ENCODE measurements around the gene ARHGAP9. TPM values are rescaled to one million over a fixed set of nuclear protein-coding genes. Genes with fewer than 3 reads are reported as not detected.

The ARHGAP9 gene
- total RNA-seq, 2 donors from 2014 or later: 3.4 to 4.2 TPM

GRCh38 chr12:57473392-57473791 lies 6.3 kb downstream of the ARHGAP9 start:
- H3K4me3 ChIP-seq: no peak overlapping the region
- H3K4me1 ChIP-seq: peaks cover 0 to 18% of the 10 kb centered on the region in 2 donors
- H3K9me3 ChIP-seq: no peaks in the 10 kb centered on the region
- no peak for TF ChIP-seq CTCF (IDR thresholded peaks at IDR 0.05)
- no peaks in the 10 kb centered on the region for H3K36me3 ChIP-seq
- no peak overlapping the region for H3K27ac ChIP-seq
- peaks cover 16 to 24% of the 10 kb centered on the region in 2 donors for H3K27me3 ChIP-seq
- no peak for DNase-seq (ENCODE audit: low spot score)

- no peaks in the 10 kb centered on the region for H3K36me3 ChIP-seq
- no peak for TF ChIP-seq CTCF (IDR thresholded peaks at IDR 0.05)
- peaks cover 0 to 18% of the 10 kb centered on the region in 2 donors for H3K4me1 ChIP-seq
- no peaks in the 10 kb centered on the region for H3K9me3 ChIP-seq
- no peak for DNase-seq (ENCODE audit: low spot score)
- no peak overlapping the region for H3K27ac ChIP-seq
- H3K4me3 ChIP-seq: no peak overlapping the region
- peaks cover 16 to 24% of the 10 kb centered on the region in 2 donors for H3K27me3 ChIP-seq
Observed at GRCh38 chr12:57472391-57472790, 7.3 kb downstream of the ARHGAP9 start.

DNA sequence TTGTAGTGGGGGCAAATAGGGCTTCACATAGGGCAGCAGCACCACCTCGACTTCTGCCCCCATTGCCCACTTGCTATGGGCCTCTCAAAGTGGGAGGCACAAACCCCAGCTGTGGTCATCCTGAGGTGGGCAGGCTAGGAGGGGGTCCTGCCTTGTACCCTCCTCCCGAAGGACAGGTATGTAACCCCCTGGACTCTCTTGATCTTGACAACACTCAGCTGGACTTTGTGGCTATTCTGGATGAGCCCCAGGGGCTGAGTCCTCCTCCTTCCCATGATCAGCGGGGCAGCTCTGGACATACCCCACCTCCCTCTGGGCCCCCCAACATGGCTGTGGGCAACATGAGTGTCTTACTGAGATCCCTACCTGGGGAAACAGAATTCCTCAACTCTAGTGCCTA lies 8.0 kb downstream of the ARHGAP9 start:
- Histone ChIP-seq H3K36me3 (no peaks in the 10 kb centered on the region), H3K4me1 (peaks cover 0 to 18% of the 10 kb centered on the region in 2 donors), H3K27ac (no peak overlapping the region), H3K9me3 (no peaks in the 10 kb centered on the region), H3K4me3 (no peak overlapping the region), H3K27me3 (peaks cover 16 to 20% of the 10 kb centered on the region in 2 donors)
- TF ChIP-seq CTCF (IDR thresholded peaks at IDR 0.05): no peak
- DNase-seq (ENCODE audit: low spot score): no peak

GRCh38 chr12:57470970-57471656 lies 8.6 kb downstream of the ARHGAP9 start:
- TF ChIP-seq CTCF (IDR thresholded peaks at IDR 0.05): no peak
- no peaks in the 10 kb centered on the region for H3K9me3 ChIP-seq
- peaks cover 0 to 14% of the 10 kb centered on the region in 2 donors for H3K4me1 ChIP-seq
- no peak for DNase-seq (ENCODE audit: low spot score)
- H3K27ac ChIP-seq: no peak overlapping the region
- no peaks in the 10 kb centered on the region for H3K36me3 ChIP-seq
- H3K4me3 ChIP-seq: no peak overlapping the region
- H3K27me3 ChIP-seq: peaks cover 12 to 14% of the 10 kb centered on the region in 2 donors

DNA sequence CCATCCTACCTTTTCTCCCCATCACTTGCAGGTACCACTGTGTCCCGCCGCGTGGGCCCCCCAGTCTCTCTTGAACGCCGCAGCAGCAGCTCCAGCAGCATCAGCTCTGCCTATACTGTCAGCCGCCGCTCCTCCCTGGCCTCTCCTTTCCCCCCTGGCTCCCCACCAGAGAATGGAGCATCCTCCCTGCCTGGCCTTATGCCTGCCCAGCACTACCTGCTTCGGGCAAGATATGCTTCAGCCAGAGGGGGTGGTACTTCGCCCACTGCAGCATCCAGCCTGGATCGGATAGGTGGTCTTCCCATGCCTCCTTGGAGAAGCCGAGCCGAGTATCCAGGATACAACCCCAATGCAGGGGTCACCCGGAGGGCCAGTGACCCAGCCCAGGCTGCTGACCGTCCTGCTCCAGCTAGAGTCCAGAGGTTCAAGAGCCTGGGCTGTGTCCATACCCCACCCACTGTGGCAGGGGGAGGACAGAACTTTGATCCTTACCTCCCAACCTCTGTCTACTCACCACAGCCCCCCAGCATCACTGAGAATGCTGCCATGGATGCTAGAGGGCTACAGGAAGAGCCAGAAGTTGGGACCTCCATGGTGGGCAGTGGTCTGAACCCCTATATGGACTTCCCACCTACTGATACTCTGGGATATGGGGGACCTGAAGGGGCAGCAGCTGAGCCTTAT lies 9.2 kb downstream of the ARHGAP9 start:
- H3K27ac ChIP-seq: no peak overlapping the region
- no peak for DNase-seq (ENCODE audit: low spot score)
- peaks cover 0 to 7% of the 10 kb centered on the region in 2 donors for H3K4me1 ChIP-seq
- H3K36me3 ChIP-seq: no peaks in the 10 kb centered on the region
- H3K27me3 ChIP-seq: peaks cover 5 to 9% of the 10 kb centered on the region in 2 donors
- H3K9me3 ChIP-seq: no peaks in the 10 kb centered on the region
- no peak for TF ChIP-seq CTCF (IDR thresholded peaks at IDR 0.05)
- H3K4me3 ChIP-seq: no peak overlapping the region
